RCC 7860 (cell line): ENCODE results near the gene ZNF516.

Experiments used
- DNase-seq: peaks from one replicate; pipeline ENCODE4 v3.0.0-alpha.2; 2015; ENCODE audit warnings: low spot score
- FAIRE-seq: peaks from 2 replicates; lab custom pipeline; 2012; peaks lifted over from hg19 to GRCh38; lab: Jason Lieb, UNC

ZNF516 gene

DNA sequence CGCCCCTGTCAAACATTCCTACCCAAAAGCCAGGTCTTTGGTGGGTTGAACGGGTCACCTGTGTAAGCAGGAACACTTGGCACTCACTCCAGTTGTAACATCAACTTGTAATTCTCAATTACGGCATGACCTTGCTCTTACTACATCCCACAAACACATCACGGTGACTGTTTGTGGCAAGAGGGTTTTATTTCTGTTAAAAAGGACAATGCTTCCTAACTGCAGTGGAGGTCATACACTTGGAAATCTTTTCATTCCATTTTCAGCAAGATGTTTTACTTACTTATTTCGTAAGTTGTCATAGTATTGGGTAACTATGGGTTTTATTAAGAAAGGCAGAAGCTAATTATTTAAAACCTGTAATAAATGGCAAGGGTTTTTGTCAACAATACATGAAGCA lies 126.1 kb downstream of the ZNF516 start:
- no peak for FAIRE-seq
- DNase-seq, result no peak

GRCh38 chr18:76368271-76368670 lies 126.8 kb downstream of the ZNF516 start:
- no peak for FAIRE-seq

DNA sequence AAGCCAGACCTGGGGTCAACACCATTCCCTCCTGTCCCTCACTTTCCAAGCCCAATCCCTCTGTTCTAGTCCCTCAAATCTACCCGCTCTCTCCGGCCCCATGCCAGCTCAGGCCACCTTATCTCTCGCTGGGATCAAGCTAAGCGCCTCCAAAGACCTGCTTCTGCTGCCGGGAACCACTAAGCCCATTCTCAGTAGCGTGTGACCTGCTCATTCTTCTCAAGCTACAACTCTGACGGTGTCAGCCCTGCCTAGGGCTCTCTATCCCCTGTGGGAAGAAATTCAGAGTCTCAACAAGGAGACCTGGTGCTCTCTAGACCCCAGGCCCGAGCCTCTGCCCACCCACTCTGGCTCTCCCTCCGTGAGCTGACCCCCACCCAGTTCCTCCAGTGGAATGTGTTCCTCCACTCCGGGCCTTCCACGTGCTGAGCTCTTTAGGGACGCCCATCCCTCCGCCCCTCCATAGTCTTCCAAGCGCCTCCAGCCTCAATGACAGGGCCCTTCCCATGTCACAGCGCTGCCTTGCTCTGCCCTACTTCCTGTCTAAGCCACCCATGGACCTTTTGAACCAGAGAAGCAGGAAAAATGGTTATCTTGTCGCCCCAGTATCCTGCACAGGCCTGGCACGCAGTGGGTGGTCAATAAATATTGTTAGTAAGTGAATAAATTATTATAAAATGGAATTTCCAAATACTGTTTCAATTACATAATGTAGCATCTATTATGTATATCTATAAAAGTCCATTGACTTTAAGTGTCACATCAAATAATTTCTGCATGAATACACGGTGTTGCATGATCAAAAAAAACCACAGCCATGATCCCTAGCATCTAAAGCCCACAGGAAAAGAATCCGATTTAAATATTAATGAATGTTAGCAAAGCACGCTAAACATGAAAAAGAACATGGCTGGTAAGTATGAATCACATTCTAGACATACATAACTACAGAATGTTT lies 127.6 kb downstream of the ZNF516 start:
- DNase-seq, result no peak
- no peak for FAIRE-seq

More at GRCh38 chr18:76368271-76368670, 126.8 kb downstream of the ZNF516 start:
- DNase-seq, result no peak

- no peak for DNase-seq
- FAIRE-seq, result no peak
Observed at GRCh38 chr18:76365561-76365960, 129.5 kb downstream of the ZNF516 start.

DNA sequence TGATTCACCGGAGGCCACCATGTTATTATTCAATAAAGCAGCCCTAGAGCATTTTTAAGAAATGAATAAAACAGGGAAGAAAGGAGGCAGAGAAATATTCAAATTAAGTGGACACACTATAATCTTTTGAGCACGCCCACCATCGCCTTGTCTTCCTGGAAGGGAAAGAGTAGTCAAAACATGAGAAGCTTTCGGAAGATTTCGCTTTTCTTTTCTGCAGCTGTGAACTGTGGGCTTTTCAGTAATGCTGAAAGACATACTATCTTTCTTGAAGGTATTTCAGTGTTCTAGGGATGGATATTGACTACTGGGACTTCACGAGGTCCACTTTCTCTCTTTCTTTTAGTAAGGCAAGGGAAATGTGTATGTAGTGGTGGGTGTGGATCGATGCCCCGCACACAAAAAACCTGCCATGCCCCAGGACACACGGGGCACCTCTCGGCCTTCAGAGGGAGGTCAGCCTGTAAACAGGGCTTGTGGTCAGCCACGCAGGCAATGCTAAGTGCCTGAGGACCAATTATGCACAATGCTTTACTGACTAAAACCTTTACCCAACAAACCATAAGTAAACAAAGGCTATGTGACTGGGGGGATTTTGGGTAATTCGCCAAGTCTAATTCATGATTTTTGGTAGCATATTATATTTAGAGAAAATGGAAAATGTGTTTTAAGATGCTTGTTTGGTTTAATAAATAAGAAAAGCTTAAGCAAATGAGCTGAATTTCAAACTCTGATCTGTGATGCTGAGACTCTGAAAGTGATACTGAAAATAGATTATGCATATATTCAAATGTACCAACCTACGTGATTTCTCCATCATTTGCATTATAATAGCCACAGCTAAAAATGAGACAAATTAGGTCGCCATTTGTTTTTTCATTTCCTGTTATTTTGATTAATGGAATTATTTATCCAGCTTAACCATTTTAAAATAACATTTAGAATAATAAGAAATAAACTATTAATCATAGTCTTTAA lies 130.5 kb downstream of the ZNF516 start:
- DNase-seq (no peak), FAIRE-seq (no peak)

GRCh38 chr18:76363436-76364120 lies 131.5 kb downstream of the ZNF516 start:
- DNase-seq, result no peak
- FAIRE-seq, result no peak

GRCh38 chr18:76362676-76363075 lies 132.4 kb downstream of the ZNF516 start:
- no peak for FAIRE-seq

DNA sequence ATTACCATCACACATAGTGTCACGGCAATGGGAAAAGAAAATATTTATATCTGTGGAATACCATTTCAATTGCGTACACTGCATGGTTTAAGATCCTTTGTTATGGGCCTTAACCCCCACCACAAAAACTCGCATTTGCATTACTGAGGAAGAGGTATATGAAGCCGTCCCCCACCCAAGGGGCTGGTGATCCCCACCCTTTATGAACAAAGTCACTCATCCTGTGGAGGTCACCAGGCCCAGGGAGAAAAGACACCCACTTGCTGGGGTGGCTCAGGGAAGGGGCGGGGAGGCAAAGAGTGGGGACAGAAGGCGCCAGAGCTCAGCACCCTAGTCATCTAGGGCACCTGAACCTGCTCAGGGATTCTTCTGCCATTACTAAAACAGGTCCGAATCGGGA lies 133.8 kb downstream of the ZNF516 start:
- no peak for DNase-seq
- FAIRE-seq, result no peak

More at GRCh38 chr18:76362676-76363075, 132.4 kb downstream of the ZNF516 start:
- DNase-seq, result no peak

- no peak for FAIRE-seq
Observed at GRCh38 chr18:76359909-76360308, 135.1 kb downstream of the ZNF516 start.

DNA sequence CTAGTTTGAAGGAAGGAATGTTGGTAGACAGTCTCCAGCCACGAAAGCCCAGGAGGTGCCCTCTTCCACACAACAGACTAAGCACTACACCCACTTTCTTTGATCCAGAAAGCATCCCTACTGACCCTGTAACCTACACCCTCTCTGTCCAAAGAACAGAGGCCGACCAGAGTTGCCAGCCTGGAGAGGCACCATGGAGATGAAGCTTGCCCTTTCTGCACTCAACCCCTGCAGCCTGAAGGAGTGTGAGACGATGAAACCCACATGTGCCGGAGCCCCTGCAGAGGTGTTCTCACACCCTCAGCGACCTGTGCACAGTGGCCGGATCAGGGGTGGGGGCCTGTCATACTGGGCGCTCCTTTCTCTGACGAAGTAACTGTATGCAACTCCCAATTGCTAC lies 136.3 kb downstream of the ZNF516 start:
- FAIRE-seq, result no peak

More at GRCh38 chr18:76359909-76360308, 135.1 kb downstream of the ZNF516 start:
- DNase-seq, result no peak

DNA sequence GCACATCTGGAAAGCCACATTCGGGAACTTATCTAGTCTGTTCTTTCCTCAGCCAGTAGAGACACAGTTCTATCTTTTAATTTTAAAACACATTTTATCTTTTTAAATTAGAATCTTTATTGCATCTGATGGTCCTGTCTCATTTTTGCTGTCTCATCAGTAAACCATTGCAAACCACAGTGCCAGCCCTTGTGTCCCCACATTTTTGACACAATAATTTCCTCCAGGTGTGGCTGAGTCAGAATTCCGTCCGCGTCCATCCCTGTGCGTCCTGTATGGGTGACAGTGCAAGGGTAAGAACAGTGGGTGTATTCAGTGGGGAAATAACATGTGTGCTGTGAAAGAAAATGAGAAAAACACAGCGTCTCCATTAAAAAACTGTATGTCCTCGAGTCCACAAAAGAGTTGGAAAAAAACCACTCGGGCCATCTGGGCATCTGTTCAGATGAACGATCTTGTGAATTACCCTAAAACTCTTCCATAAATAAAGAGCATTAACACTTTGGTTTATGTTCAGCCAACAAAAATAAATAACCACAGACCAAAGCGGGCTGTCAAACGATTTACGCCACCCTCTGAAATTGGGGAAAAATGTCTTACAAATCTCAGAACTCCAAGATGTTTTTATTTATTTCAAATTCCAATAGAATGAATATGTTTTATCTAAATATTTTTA lies 137.3 kb downstream of the ZNF516 start:
- FAIRE-seq (no peak), DNase-seq (no peak)

More for the DNA sequence above, 136.3 kb downstream of the ZNF516 start:
- no peak for DNase-seq

DNA sequence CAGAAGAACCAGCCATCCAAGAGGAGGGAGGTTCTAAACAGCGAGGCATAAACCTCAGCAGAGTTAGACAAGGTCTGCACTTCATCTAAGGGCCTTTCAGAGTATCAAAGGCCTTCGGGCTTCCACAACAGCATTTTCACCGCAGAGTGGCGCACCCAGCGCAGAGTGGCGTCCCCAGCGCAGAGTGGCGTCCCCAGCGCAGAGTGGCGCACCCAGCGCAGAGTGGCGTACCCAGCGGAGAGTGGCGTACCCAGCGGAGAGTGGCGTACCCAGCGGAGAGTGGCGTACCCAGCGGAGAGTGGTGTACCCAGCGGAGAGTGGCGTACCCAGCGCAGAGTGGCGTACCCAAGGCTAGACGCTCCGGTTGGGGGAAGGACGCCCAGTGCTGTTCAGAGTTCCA lies 137.9 kb downstream of the ZNF516 start:
- DNase-seq (no peak), FAIRE-seq (no peak)

- FAIRE-seq, result no peak
Observed at GRCh38 chr18:76356666-76357065, 138.4 kb downstream of the ZNF516 start.

DNA sequence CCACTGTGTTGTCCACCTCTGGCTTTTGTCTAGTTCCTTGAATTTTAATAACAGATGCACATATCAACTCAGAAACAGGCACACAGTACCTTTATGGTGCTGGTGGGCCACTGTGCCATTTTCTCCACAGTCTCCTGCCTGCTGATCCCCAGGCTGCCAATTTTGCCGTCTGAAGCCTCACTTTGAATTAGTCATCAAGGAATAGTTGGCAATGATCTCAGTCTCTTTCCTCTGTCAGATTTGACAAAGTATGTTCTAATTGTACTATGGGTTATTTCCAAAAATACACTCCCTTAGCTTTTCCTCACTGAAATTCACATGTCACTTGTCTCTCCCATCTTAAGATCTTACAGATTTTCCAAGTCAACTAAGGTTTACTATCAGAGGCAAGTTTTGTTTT lies 140.7 kb downstream of the ZNF516 start:
- DNase-seq, result no peak
- FAIRE-seq, result no peak

More at GRCh38 chr18:76356666-76357065, 138.4 kb downstream of the ZNF516 start:
- DNase-seq, result no peak

- DNase-seq (no peak), FAIRE-seq (no peak)
Observed at GRCh38 chr18:76353500-76353899, 141.5 kb downstream of the ZNF516 start.

- no peak for FAIRE-seq
- no peak for DNase-seq
Observed at GRCh38 chr18:76353046-76353445, 142.0 kb downstream of the ZNF516 start.

DNA sequence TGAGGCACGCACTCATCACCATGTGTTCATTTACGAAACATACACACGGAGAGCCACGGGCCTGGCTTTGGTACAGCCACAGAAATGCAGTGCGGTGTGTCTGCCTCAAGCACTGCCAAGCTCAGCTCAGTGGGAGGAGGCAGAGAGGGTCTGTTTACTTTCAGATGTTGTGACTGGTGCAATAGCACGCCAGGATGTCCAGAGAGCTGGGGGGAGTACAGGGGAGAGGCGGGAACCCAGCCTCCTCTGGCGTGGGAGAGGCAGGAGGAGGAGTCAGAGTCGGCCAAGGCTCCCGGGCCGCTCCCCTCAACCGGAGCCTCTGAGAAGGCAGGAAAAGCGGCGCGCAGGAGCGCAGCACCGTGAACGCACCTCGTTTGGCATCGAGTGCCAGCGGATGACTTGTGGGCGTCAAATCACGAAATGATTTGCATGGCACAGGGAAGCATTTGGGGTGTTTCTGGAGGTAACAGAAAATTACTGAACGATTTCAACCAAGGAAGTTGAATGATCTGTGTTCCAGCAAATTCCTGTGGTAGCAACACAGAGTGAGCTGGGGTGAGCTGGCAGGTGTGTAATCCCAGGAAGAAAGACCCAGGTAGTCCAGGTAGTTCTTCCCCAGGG lies 143.0 kb downstream of the ZNF516 start:
- DNase-seq (peak; percentile 26), FAIRE-seq (no peak)

DNA sequence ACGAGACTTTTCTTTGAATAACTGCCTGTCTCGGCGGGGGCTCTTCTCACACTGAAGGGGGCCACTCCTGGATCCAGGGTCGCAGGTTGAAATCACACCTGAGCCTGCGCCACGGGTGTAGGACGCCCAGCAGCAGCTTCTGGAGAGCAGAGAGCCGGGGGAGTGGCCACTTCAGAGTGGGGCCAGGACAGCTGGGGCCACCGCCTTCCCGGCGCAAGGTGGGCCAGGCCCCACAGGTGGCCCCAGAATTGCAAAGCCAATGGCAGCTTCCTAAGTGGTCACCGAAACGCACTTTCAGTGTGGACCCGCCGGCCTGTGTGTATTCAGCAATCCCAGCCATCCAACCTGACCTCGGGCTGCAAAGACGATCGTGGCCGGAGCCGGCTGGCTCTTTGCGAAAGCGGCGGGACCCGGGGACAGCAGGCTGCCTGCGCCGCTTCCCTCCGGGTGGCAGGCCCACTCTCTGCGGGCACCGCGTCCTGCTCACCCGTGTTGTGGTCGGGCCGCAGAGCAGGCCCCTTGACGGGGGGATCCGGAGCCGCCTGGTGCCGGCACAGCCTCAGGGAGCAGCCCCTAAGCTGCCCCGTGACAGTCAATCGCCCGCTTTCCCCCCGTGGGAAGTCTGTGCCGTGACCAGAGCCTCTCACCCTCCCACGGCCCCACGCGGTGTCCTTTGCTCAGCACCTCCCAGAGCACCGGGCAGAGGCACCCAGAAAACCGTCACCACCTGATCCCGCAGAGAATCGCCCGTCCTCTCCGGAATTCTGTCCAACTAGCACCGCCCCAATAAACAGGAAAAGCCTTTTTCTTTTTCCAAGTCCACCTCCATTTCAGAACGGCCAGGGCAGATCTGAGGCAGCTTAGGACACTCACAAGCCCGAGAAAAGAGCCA lies 144.7 kb downstream of the ZNF516 start:
- DNase-seq (no peak), FAIRE-seq (no peak)
